HCT116 (cell line): ENCODE results near the gene MYBPC2. TPM values are rescaled to one million over a fixed set of nuclear protein-coding genes. Genes with fewer than 3 reads are reported as not detected.

Source experiments
- ATAC-seq: fragments of 200-7000 bp; cut with Tn5 transposase; 2 replicates; pipeline ENCODE4 v1.9.1; 2020; ENCODE audit warnings: mild to moderate bottlenecking, moderate library complexity
- BruUV-seq: library from RNA; stranded (reverse); fragments of 400-500 nt; replicated peaks from 2 replicates; lab custom pipeline; 2021; lab: Mats Ljungman, UMichigan
- CTCF ChIA-PET: fragments of 300-600 bp; sonication (Branson Sonifier 250); formaldehyde crosslinking; loops from one replicate; lab custom pipeline; 2021; ENCODE audit warnings: antibody characterized with exemption; lab: Charles Lee
- POLR2A ChIA-PET: fragments of 300-600, 350-600 bp; sonication (Branson Sonifier 250); formaldehyde crosslinking; loops from one replicate; lab custom pipeline; 2021; ENCODE audit warnings: antibody characterized with exemption; lab: Charles Lee
- RAD21 ChIA-PET, 2 experiments: fragments of 300-600 bp; sonication (Branson Sonifier 250); formaldehyde crosslinking; loops; one replicate each; lab custom pipeline; 2023; ENCODE audit warnings: low total read pairs in 2 of 2; ENCODE audit not compliant: uncharacterized antibody in 2 of 2, unreplicated experiment in 2 of 2, low non-redundant PET in 1 of 2; lab: Charles Lee
- DNase-seq: peaks from one replicate; pipeline ENCODE4 v3.0.0-alpha.2; 2010; ENCODE audit warnings: low read depth, low spot score
- H2AFZ ChIP-seq: fragments of 200-600 bp; shearing (Covaris generic), sonication (generic); 2 replicates; pipeline ENCODE4 v1.6.1; 2017; ENCODE audit warnings: low read depth, mixed run types, mixed read lengths, antibody characterized with exemption, low read length; ENCODE audit not compliant: poor library complexity, severe bottlenecking
- H3K27ac ChIP-seq: 2 replicates; pipeline ENCODE4 v1.5.1; 2012; ENCODE audit warnings: low read depth, low read length
- H3K27me3 ChIP-seq: fragments of 200-600 bp; sonication (generic); 2 replicates; pipeline ENCODE4 v1.6.1; 2016; ENCODE audit warnings: mixed run types, low read length, mixed read lengths; ENCODE audit not compliant: insufficient read depth
- H3K36me3 ChIP-seq, 2 experiments: fragments of 200-500 bp in 1 of 2; fragments of 200-600 bp in 1 of 2; sonication (Bioruptor generic) in 1 of 2; sonication (generic) in 1 of 2; 2 replicates each; pipeline versions ENCODE4 v1.5.1 to v1.6.1; 2014 to 2016; ENCODE audit warnings: low read length in 2 of 2, inconsistent platforms in 1 of 2, mixed read lengths in 1 of 2, mixed run types in 1 of 2; ENCODE audit not compliant: insufficient read depth in 2 of 2, control insufficient read depth in 1 of 2
- H3K4me1 ChIP-seq, 2 experiments: fragments of 200-600 bp in 1 of 2; sonication (generic) in 1 of 2; 2 replicates each; pipeline versions ENCODE4 v1.5.1 to v1.6.1; 2012 to 2017; ENCODE audit warnings: low read length in 2 of 2, inconsistent platforms in 1 of 2, mild to moderate bottlenecking in 1 of 2, mixed read lengths in 1 of 2, mixed run types in 1 of 2, moderate library complexity in 1 of 2; ENCODE audit not compliant: insufficient read depth in 2 of 2, control insufficient read depth in 1 of 2
- H3K4me2 ChIP-seq: fragments of 200-600 bp; sonication (generic); 2 replicates; pipeline ENCODE4 v1.6.1; 2017; ENCODE audit warnings: mixed run types, low read length, mixed read lengths
- H3K4me3 ChIP-seq, 2 experiments: fragments of 200-600 bp in 1 of 2; sonication (generic) in 1 of 2; replicated peaks in 1 of 2; 2 replicates each; pipeline ENCODE4 v1.5.1; 2011 to 2016; ENCODE audit warnings: low read length in 2 of 2, control low read depth in 1 of 2, low read depth in 1 of 2, mild to moderate bottlenecking in 1 of 2, mixed read lengths in 1 of 2, mixed run types in 1 of 2
- H3K79me2 ChIP-seq: fragments of 200-600 bp; sonication (generic); 2 replicates; pipeline ENCODE4 v1.6.1; 2017; ENCODE audit warnings: mild to moderate bottlenecking, mixed run types, low read length, moderate library complexity, mixed read lengths; ENCODE audit not compliant: insufficient read depth
- H3K9ac ChIP-seq: fragments of 200-600 bp; sonication (generic); 2 replicates; pipeline ENCODE4 v1.6.1; 2016; ENCODE audit warnings: low read length, mixed read lengths
- H3K9me2 ChIP-seq: fragments of 200-600 bp; sonication (generic), shearing (Covaris generic); 2 replicates; pipeline ENCODE4 v1.6.1; 2017; ENCODE audit warnings: mixed run types, mild to moderate bottlenecking, moderate library complexity; ENCODE audit not compliant: insufficient read depth
- H3K9me3 ChIP-seq, 2 experiments: fragments of 200-500 bp in 1 of 2; fragments of 200-600 bp in 1 of 2; sonication (Bioruptor generic) in 1 of 2; sonication (generic) in 1 of 2; 2 replicates each; pipeline ENCODE4 v1.6.1; 2014 to 2017; ENCODE audit warnings: low read length in 2 of 2, mixed read lengths in 2 of 2, inconsistent platforms in 1 of 2, low read depth in 1 of 2, mild to moderate bottlenecking in 1 of 2, mixed run types in 1 of 2, moderate library complexity in 1 of 2; ENCODE audit not compliant: control insufficient read depth in 1 of 2, insufficient read depth in 1 of 2
- H4K20me1 ChIP-seq: fragments of 200-600 bp; sonication (generic), shearing (Covaris generic); 2 replicates; pipeline ENCODE4 v1.6.1; 2017; ENCODE audit warnings: mixed run types, mild to moderate bottlenecking, moderate library complexity; ENCODE audit not compliant: insufficient read depth
- EGR1 ChIP-seq: IDR thresholded peaks from 2 replicates; pipeline ENCODE4 v1.6.1; 2012; ENCODE audit warnings: low read depth
- FOSL1 ChIP-seq: IDR thresholded peaks from 2 replicates; pipeline ENCODE4 v1.6.1; 2012; ENCODE audit warnings: low read depth
- POLR2A ChIP-seq: IDR thresholded peaks from 2 replicates; pipeline ENCODE4 v1.7.0; 2011; ENCODE audit warnings: borderline replicate concordance; ENCODE audit not compliant: insufficient read depth, insufficient read length; ENCODE audit errors: extremely low read depth
- SP1 ChIP-seq: IDR thresholded peaks from 2 replicates; pipeline ENCODE4 v1.6.1; 2012; ENCODE audit warnings: low read depth
- TCF7L2 ChIP-seq: IDR thresholded peaks from 2 replicates; pipeline ENCODE4 v1.7.0; 2011; ENCODE audit warnings: borderline replicate concordance, inconsistent platforms; ENCODE audit not compliant: insufficient read depth, insufficient read length; ENCODE audit errors: extremely low read depth
- YY1 ChIP-seq: IDR thresholded peaks from 2 replicates; pipeline ENCODE4 v1.6.1; 2011; ENCODE audit warnings: low read length, low read depth, moderate library complexity, mild to moderate bottlenecking; ENCODE audit not compliant: insufficient replicate concordance; ENCODE audit errors: extremely low read depth
- ZFX ChIP-seq: fragments of 450-650 bp; IDR thresholded peaks from 2 replicates; pipeline ENCODE4 v1.6.1; 2017
- ZNF274 ChIP-seq: fragments of 200-500 bp; sonication (Bioruptor generic); IDR thresholded peaks from 2 replicates; pipeline ENCODE4 v1.6.1; 2014; ENCODE audit warnings: mild to moderate bottlenecking, low read depth, low read length, inconsistent platforms
- intact Hi-C: fragments of 100-400 bp; cut with micrococcal nuclease; formaldehyde crosslinking; loops from 2 replicates; pipeline ENCODE4 v1.10.0; 2022
- total RNA-seq: library from RNA; stranded (reverse); gene quantifications from one replicate; pipeline ENCODE4 v1.2.1, GENCODE V29; 2021; ENCODE audit not compliant: unreplicated experiment
- TF ChIP-seq, protein P1 (sequence below), 3 experiments: fragments of 200-600 bp in 1 of 3; sonication (generic) in 1 of 3; IDR thresholded peaks in 2 of 3; conservative IDR thresholded peaks in 1 of 3; 2 replicates each; pipeline ENCODE4 v1.5.1; 2012 to 2017; ENCODE audit warnings: low read depth in 2 of 3, low read length in 2 of 3, antibody characterized with exemption in 1 of 3, borderline replicate concordance in 1 of 3, control low read depth in 1 of 3, mild to moderate bottlenecking in 1 of 3, mixed read lengths in 1 of 3, mixed run types in 1 of 3, moderate library complexity in 1 of 3; ENCODE audit not compliant: insufficient read depth in 1 of 3
- TF ChIP-seq, protein P2 (sequence below): IDR thresholded peaks from 2 replicates; pipeline ENCODE4 v1.6.1; 2011; ENCODE audit warnings: mild to moderate bottlenecking, low read length, moderate library complexity; ENCODE audit not compliant: insufficient replicate concordance; ENCODE audit errors: extremely low read depth
- TF ChIP-seq, protein P3 (sequence below): IDR thresholded peaks from 2 replicates; pipeline ENCODE4 v1.6.1; 2012
- TF ChIP-seq, protein P4 (sequence below): IDR thresholded peaks from 2 replicates; pipeline ENCODE4 v1.6.1; 2012; ENCODE audit warnings: low read depth

MYBPC2 gene
- total RNA-seq, 1 experiment from 2014 or later, result not detected

DNA sequence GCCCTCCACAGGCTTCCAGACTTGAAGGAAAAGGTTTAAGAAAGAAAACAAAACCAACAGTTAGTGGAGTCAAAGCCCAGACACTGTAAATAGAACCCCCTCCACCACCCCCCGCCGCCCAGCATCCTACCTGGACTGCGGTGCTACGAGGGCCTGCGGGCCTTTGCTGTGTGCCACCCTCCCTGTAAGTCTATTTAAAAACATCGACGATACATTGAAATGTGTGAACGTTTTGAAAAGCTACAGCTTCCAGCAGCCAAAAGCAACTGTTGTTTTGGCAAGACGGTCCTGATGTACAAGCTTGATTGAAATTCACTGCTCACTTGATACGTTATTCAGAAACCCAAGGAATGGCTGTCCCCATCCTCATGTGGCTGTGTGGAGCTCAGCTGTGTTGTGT lies 50.2 kb downstream of the MYBPC2 start (continued):
- TF ChIP-seq, protein P1, sequence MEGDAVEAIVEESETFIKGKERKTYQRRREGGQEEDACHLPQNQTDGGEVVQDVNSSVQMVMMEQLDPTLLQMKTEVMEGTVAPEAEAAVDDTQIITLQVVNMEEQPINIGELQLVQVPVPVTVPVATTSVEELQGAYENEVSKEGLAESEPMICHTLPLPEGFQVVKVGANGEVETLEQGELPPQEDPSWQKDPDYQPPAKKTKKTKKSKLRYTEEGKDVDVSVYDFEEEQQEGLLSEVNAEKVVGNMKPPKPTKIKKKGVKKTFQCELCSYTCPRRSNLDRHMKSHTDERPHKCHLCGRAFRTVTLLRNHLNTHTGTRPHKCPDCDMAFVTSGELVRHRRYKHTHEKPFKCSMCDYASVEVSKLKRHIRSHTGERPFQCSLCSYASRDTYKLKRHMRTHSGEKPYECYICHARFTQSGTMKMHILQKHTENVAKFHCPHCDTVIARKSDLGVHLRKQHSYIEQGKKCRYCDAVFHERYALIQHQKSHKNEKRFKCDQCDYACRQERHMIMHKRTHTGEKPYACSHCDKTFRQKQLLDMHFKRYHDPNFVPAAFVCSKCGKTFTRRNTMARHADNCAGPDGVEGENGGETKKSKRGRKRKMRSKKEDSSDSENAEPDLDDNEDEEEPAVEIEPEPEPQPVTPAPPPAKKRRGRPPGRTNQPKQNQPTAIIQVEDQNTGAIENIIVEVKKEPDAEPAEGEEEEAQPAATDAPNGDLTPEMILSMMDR (IDR thresholded peaks at IDR 0.05 in 2 of 3, conservative IDR thresholded peaks at IDR 0.05 in 1 of 3; ENCODE audit: borderline replicate concordance in 1 of 3, insufficient read depth in 1 of 3, low read depth in 2 of 3, low read length in 2 of 3), result no peak
- TF ChIP-seq, protein P2, sequence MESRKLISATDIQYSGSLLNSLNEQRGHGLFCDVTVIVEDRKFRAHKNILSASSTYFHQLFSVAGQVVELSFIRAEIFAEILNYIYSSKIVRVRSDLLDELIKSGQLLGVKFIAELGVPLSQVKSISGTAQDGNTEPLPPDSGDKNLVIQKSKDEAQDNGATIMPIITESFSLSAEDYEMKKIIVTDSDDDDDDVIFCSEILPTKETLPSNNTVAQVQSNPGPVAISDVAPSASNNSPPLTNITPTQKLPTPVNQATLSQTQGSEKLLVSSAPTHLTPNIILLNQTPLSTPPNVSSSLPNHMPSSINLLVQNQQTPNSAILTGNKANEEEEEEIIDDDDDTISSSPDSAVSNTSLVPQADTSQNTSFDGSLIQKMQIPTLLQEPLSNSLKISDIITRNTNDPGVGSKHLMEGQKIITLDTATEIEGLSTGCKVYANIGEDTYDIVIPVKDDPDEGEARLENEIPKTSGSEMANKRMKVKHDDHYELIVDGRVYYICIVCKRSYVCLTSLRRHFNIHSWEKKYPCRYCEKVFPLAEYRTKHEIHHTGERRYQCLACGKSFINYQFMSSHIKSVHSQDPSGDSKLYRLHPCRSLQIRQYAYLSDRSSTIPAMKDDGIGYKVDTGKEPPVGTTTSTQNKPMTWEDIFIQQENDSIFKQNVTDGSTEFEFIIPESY, result no peak
- TF ChIP-seq TCF7L2 (no peak), ZFX (no peak)
- TF ChIP-seq, protein P3, sequence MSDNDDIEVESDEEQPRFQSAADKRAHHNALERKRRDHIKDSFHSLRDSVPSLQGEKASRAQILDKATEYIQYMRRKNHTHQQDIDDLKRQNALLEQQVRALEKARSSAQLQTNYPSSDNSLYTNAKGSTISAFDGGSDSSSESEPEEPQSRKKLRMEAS, result no peak

DNA sequence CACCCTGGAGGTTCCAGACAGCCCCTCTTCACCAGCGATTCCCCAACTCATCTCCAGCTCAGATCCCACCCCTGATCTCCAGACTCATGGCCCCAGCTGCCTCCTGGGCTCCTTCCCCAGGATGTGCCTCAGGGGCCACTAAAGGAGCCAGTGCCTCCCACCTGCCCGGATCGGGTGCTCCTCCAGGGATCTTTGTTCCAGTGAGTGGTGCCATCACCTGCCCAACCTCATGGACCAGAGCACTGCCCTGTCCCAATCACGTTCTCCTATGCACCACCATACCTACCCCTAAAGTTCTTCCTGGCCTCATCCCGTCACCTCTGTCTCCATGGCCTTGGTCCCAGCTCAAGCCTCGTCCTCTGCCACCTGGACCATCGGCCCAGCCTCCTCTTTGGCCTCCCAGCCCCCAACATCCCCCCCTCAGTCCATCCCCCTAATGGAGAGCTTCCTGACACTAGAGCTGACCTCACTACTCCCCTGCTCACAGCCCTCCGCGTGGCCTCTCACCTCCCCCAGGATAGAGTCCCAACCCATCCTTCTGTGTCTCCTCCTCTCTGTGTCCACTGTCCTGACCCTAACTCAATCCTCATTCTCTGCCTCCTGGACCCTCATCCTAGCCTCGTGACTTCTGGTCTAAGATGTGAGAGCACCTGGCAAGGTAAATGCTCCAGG lies 52.7 kb downstream of the MYBPC2 start:
- RAD21 ChIA-PET, result no interaction called here
- peaks cover 3 to 12% of the 10 kb centered on the region in 2 experiments; a peak in 1 of 4 replicates for H3K9me3 ChIP-seq
- no peak for DNase-seq

More for the DNA sequence above, 52.7 kb downstream of the MYBPC2 start:
- Histone ChIP-seq H3K27ac (no peak overlapping the region), H3K79me2 (no peaks in the 10 kb centered on the region), H3K36me3 (peaks cover 11 to 26% of the 10 kb centered on the region in 2 experiments; a peak in 3 of 4 replicates), H2AFZ (no peak overlapping the region), H3K27me3 (no peaks in the 10 kb centered on the region), H4K20me1 (no peaks in the 10 kb centered on the region), H3K4me1 (no peaks in the 10 kb centered on the region), H3K9me2 (no peaks in the 10 kb centered on the region), H3K4me3 (no peak overlapping the region), H3K9ac (no peak overlapping the region), H3K4me2 (no peak overlapping the region)
- no peak for ATAC-seq
- no TSS peak for BruUV-seq
- TF ChIP-seq FOSL1 (no peak), SP1 (no peak), ZNF274 (no peak), EGR1 (no peak), YY1 (no peak), ZFX (no peak), TCF7L2 (no peak), POLR2A (no peak)
- TF ChIP-seq, protein P2, result no peak
- TF ChIP-seq, protein P4, sequence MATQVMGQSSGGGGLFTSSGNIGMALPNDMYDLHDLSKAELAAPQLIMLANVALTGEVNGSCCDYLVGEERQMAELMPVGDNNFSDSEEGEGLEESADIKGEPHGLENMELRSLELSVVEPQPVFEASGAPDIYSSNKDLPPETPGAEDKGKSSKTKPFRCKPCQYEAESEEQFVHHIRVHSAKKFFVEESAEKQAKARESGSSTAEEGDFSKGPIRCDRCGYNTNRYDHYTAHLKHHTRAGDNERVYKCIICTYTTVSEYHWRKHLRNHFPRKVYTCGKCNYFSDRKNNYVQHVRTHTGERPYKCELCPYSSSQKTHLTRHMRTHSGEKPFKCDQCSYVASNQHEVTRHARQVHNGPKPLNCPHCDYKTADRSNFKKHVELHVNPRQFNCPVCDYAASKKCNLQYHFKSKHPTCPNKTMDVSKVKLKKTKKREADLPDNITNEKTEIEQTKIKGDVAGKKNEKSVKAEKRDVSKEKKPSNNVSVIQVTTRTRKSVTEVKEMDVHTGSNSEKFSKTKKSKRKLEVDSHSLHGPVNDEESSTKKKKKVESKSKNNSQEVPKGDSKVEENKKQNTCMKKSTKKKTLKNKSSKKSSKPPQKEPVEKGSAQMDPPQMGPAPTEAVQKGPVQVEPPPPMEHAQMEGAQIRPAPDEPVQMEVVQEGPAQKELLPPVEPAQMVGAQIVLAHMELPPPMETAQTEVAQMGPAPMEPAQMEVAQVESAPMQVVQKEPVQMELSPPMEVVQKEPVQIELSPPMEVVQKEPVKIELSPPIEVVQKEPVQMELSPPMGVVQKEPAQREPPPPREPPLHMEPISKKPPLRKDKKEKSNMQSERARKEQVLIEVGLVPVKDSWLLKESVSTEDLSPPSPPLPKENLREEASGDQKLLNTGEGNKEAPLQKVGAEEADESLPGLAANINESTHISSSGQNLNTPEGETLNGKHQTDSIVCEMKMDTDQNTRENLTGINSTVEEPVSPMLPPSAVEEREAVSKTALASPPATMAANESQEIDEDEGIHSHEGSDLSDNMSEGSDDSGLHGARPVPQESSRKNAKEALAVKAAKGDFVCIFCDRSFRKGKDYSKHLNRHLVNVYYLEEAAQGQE, result no peak
- intact Hi-C loops, result no loop called here
- POLR2A ChIA-PET, result no interaction called here
- CTCF ChIA-PET, result no interaction called here
